ENCODE data around the gene P4HA1. TPM values are rescaled to one million over a fixed set of nuclear protein-coding genes. Genes with fewer than 3 reads are reported as not detected.

Gene P4HA1
- total and polyA plus RNA-seq, 3 donors from 2014 or later: 19.0 to 28.1 (median 20.2) TPM

DNA sequence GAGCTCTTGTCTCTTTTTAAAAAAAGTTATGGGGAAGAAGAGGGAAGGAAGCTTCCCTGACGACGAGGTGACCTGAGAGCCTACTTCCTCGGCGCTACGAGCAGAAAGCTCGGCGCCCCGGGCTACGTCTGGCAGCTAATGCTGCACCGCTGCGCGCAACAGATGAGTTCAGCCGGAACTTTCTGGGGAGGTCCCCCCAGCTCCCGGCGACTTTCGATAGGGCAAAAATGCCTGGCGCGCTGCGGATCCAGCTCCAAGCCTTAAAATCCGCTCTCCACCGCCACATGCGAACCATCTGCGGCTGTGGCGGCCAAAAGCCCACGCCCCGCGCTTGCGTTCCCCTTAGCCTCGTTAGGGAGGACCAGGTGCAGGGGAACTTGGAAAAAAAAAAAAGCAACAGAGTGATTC, 621 bp downstream of the P4HA1 start:
- H3K9me3 ChIP-seq: no peaks in the 10 kb centered on the region
- no peaks in the 10 kb centered on the region for H3K36me3 ChIP-seq (ENCODE audit: low read depth, missing control alignments)
- intact Hi-C loops (cut with DNase I; ENCODE audit: low total_unique reads): no loop called here
- WGBS, 2 donors: 0% methylated on average over 29 of the region's 29 CpGs
- peaks cover 15% of the 10 kb centered on the region for H3K4me1 ChIP-seq
- DNase-seq: peak; percentile 76
- TF ChIP-seq, protein P1, sequence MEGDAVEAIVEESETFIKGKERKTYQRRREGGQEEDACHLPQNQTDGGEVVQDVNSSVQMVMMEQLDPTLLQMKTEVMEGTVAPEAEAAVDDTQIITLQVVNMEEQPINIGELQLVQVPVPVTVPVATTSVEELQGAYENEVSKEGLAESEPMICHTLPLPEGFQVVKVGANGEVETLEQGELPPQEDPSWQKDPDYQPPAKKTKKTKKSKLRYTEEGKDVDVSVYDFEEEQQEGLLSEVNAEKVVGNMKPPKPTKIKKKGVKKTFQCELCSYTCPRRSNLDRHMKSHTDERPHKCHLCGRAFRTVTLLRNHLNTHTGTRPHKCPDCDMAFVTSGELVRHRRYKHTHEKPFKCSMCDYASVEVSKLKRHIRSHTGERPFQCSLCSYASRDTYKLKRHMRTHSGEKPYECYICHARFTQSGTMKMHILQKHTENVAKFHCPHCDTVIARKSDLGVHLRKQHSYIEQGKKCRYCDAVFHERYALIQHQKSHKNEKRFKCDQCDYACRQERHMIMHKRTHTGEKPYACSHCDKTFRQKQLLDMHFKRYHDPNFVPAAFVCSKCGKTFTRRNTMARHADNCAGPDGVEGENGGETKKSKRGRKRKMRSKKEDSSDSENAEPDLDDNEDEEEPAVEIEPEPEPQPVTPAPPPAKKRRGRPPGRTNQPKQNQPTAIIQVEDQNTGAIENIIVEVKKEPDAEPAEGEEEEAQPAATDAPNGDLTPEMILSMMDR (IDR thresholded peaks at IDR 0.05): no peak
- TF ChIP-seq POLR2A (IDR thresholded peaks at IDR 0.05): no peak
- no peaks in the 10 kb centered on the region for H3K27me3 ChIP-seq
- H3K27ac ChIP-seq: peak overlapping the region; percentile 99
- H3K4me3 ChIP-seq: peak overlapping the region; percentile 82 to 97

DNA sequence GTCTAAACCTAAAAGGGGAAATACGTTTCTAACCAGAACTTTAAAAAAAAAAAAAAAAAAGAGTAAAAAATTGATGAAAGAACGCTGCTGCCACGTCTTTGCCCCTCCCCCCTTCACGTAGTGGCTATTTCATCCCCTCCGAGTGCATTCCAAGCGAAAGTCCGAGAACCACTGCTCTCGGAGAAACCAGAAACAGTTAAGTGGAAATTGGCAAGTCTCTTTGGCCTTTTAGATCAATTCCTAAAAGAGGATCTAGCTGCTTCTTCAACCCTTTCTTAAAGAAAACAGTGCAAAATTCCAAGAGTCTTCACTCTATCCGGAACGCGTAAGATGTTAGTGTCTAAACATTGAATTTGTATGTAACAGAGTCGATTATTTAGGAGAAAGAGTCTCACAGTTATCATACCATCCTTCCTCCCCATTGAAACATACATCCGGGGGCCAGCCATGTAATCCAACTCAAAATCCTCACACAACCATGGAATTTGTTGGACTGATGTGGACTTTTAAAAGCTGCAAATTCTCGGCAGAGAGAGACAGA, 1.1 kb downstream of the P4HA1 start:
- WGBS, 2 donors: 0 to 1% methylated on average over 14 of the region's 14 CpGs
- Histone ChIP-seq H3K27ac (peak overlapping the region; percentile 99), H3K9me3 (no peaks in the 10 kb centered on the region), H3K27me3 (no peaks in the 10 kb centered on the region), H3K4me3 (peak overlapping the region; percentile 82 to 97), H3K36me3 (ENCODE audit: low read depth, missing control alignments) (no peaks in the 10 kb centered on the region), H3K4me1 (peaks cover 15% of the 10 kb centered on the region)
- no peak for TF ChIP-seq POLR2A (IDR thresholded peaks at IDR 0.05)
- TF ChIP-seq, protein P1 (IDR thresholded peaks at IDR 0.05): no peak
- DNase-seq: peak; percentile 77
- intact Hi-C loops (cut with DNase I; ENCODE audit: low total_unique reads): no loop called here

DNA sequence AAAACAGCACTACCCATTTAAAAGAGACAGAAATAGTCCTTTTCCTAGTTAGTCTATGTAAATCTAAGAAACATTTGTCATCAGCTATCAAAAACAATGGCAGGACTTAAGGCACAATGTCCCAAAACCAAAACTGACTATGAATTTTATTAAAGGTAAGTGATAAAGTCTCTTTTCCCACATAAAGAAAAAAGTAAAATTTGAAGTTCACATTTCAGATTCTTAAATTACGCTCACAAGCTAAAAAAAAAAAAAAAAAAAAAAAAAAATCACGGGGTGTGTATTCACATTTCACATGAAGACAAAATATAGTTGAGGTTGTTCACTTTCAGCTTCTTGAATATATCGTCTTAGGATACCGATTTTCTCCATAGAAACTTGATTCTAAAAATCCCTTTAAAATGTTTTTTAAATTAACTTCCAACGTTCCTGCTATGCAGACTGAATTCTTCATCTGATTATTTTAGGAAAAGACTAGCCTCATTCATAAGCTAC, 1.6 kb downstream of the P4HA1 start:
- WGBS, 2 donors: 1% methylated on average over 5 of the region's 5 CpGs
- intact Hi-C loops (cut with DNase I; ENCODE audit: low total_unique reads): no loop called here
- DNase-seq: no peak

DNA sequence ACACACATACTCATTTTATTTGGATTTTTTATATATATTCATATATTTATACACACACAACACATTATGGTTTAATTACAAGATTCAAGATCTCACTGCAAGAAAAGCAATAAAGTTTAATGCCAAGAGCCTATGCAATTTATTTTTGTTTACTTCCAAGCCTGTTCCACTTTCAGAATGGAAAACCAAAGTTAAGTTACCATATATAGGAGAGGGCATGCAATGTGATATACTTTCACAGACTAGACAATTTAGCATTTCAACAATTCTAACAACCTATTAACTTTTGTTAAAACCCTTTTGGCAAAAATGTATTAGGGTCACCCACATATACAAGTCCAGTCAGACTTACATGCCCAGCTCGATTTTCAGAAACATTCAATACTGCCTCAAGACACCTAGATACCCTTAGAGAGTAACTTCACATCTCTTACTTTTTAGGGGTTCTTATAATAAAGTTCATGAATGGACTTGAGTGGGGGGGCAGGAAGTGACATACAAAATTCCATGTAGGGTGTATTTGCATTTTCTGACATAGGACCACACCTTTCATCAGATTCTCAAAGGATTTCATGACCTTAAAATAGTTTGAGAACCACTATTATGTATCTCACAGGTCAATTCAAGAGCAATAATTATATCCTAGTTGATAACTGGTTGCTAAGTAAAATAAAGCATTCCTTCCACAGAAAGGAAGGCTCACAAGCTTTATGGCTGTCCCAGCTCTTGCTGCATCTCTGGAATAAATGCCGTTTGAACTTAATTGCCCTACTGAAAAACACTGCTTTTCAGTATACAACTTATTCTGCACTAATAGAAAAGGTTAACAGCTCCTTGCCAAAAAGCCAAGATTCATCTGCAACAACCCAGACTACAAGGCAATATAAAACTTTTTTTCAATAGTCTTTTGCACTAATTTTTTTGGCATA, 2.5 kb downstream of the P4HA1 start:
- Histone ChIP-seq H3K27me3 (no peaks in the 10 kb centered on the region), H3K27ac (peak overlapping the region in 1 of 2 donors; percentile 99), H3K9me3 (no peaks in the 10 kb centered on the region), H3K4me3 (peak overlapping the region in 1 of 2 donors; percentile 82), H3K36me3 (ENCODE audit: low read depth, missing control alignments) (no peaks in the 10 kb centered on the region), H3K4me1 (peaks cover 15% of the 10 kb centered on the region)
- intact Hi-C loops (cut with DNase I; ENCODE audit: low total_unique reads): no loop called here
- no peak for DNase-seq
- 15 to 16% methylated on average over 2 of the region's 2 CpGs for WGBS, 2 donors
- TF ChIP-seq POLR2A (IDR thresholded peaks at IDR 0.05): no peak
- TF ChIP-seq, protein P1 (IDR thresholded peaks at IDR 0.05): no peak

More for the DNA sequence above, 1.6 kb downstream of the P4HA1 start:
- peak overlapping the region; percentile 99 for H3K27ac ChIP-seq
- no peaks in the 10 kb centered on the region for H3K36me3 ChIP-seq (ENCODE audit: low read depth, missing control alignments)
- no peaks in the 10 kb centered on the region for H3K9me3 ChIP-seq
- TF ChIP-seq, protein P1 (IDR thresholded peaks at IDR 0.05): no peak
- no peak for TF ChIP-seq POLR2A (IDR thresholded peaks at IDR 0.05)
- H3K4me1 ChIP-seq: peaks cover 15% of the 10 kb centered on the region
- H3K4me3 ChIP-seq: peak overlapping the region; percentile 82 to 97
- no peaks in the 10 kb centered on the region for H3K27me3 ChIP-seq

All from testis (tissue), 3 donors.